ENCODE results near the gene ADAP2.
"Not testable (repeated sequence)": the region's sequence is repeated elsewhere in the genome, so short reads cannot be mapped to it uniquely, and the experiment has no call there.

Gene ADAP2

GRCh38 chr17:30969989-30970830 lies 48.5 kb downstream of the ADAP2 start:
- POLR2A ChIA-PET = interaction anchor here (0.6 to 2.1 kb wide), 15 partner anchors 9 to 139 kb away, joined by 3 to 16 read pairs (median 4); partner anchors contain the start of genes ATAD5, NF1 and TEFM
- no peak for DNase-seq (ENCODE audit: extremely low spot score)
- no peak for TF ChIP-seq SP1 (IDR thresholded peaks at IDR 0.05)
- TF ChIP-seq TARDBP (IDR thresholded peaks at IDR 0.05) = no peak
- no peak for TF ChIP-seq CTBP1 (IDR thresholded peaks at IDR 0.05; ENCODE audit: borderline replicate concordance)
- CTCF ChIA-PET = interaction anchor here (0.5 to 0.7 kb wide), 3 partner anchors 90 to 492 kb away, joined by 3 read pairs; no protein-coding TSS in a partner anchor

GRCh38 chr17:30970831-30971567 lies 49.3 kb downstream of the ADAP2 start, which contains the start of gene RNF135:
TSS of gene RNF135 (plus strand) at chr17:30971039. CDS start at chr17:30971074, 35 bp downstream.
- ChIA-PET POLR2A (interaction anchor here (0.6 to 2.1 kb wide), 16 partner anchors 10 to 139 kb away, joined by 3 to 16 read pairs (median 4); partner anchors contain the start of genes ATAD5, NF1 and TEFM), CTCF (interaction anchor here (0.5 to 0.7 kb wide), 2 partner anchors 91 to 491 kb away, joined by 3 read pairs; no protein-coding TSS in a partner anchor)
- DNase-seq (ENCODE audit: extremely low spot score) = peak; percentile 71
- no peak for TF ChIP-seq SP1 (IDR thresholded peaks at IDR 0.05)
- 0 out of 2 replicates have a peak, but pooled peaks have one; percentile 33 for TF ChIP-seq L3MBTL2 (conservative IDR thresholded peaks at IDR 0.05)

- ChIA-PET POLR2A (no interaction called here), CTCF (no interaction called here)
- DNase-seq (ENCODE audit: extremely low spot score) = no peak
- no peak for TF ChIP-seq TARDBP (IDR thresholded peaks at IDR 0.05)
- no peak for TF ChIP-seq SP1 (IDR thresholded peaks at IDR 0.05)
These were observed 53.5 kb downstream of the ADAP2 start for GRCh38 chr17:30975042-30975820.

GRCh38 chr17:30979919-30980318 lies 58.2 kb downstream of the ADAP2 start:
- POLR2A ChIA-PET; CTCF ChIA-PET; DNase-seq (ENCODE audit: extremely low spot score): not testable (repeated sequence)

GRCh38 chr17:30981531-30982519 lies 60.1 kb downstream of the ADAP2 start:
- ChIA-PET CTCF (no interaction called here), POLR2A (no interaction called here)
- TF ChIP-seq FOXA1 (IDR thresholded peaks at IDR 0.05) (no peak), SUZ12 (IDR thresholded peaks at IDR 0.05) (no peak), ELF4 (IDR thresholded peaks at IDR 0.05) (no peak), ZNF384 (IDR thresholded peaks at IDR 0.05) (no peak), TARDBP (IDR thresholded peaks at IDR 0.05) (no peak), ARNT (IDR thresholded peaks at IDR 0.05) (no peak), BHLHE40 (IDR thresholded peaks at IDR 0.05; ENCODE audit: borderline replicate concordance) (no peak), FOXM1 (IDR thresholded peaks at IDR 0.05; ENCODE audit: borderline replicate concordance) (no peak), LEF1 (IDR thresholded peaks at IDR 0.05; ENCODE audit: borderline replicate concordance) (no peak), SP1 (IDR thresholded peaks at IDR 0.05) (no peak)
- DNase-seq (ENCODE audit: extremely low spot score) = no peak

GRCh38 chr17:30982855-30983254 lies 61.1 kb downstream of the ADAP2 start:
- no peak for DNase-seq (ENCODE audit: extremely low spot score)
- TF ChIP-seq ARNT (IDR thresholded peaks at IDR 0.05) = no peak
- TF ChIP-seq BHLHE40 (IDR thresholded peaks at IDR 0.05; ENCODE audit: borderline replicate concordance) = no peak
- TF ChIP-seq L3MBTL2 (conservative IDR thresholded peaks at IDR 0.05) = no peak
- TF ChIP-seq SUZ12 (IDR thresholded peaks at IDR 0.05) = no peak
- no peak for TF ChIP-seq FOXM1 (IDR thresholded peaks at IDR 0.05; ENCODE audit: borderline replicate concordance)
- TF ChIP-seq TARDBP (IDR thresholded peaks at IDR 0.05) = no peak
- TF ChIP-seq CTBP1 (IDR thresholded peaks at IDR 0.05; ENCODE audit: borderline replicate concordance) = no peak
- TF ChIP-seq HDGF (IDR thresholded peaks at IDR 0.05; ENCODE audit: borderline replicate concordance) = no peak
- TF ChIP-seq SP1 (IDR thresholded peaks at IDR 0.05) = no peak
- TF ChIP-seq NFRKB (IDR thresholded peaks at IDR 0.05) = no peak
- TF ChIP-seq ZNF384 (IDR thresholded peaks at IDR 0.05) = no peak
- TF ChIP-seq FOXK2 (IDR thresholded peaks at IDR 0.05) = no peak
- no peak for TF ChIP-seq LEF1 (IDR thresholded peaks at IDR 0.05; ENCODE audit: borderline replicate concordance)
- TF ChIP-seq ELF4 (IDR thresholded peaks at IDR 0.05) = no peak
- TF ChIP-seq FOXA1 (IDR thresholded peaks at IDR 0.05) = no peak
- TF ChIP-seq PKNOX1 (IDR thresholded peaks at IDR 0.05) = no peak
- CTCF ChIA-PET = no interaction called here
- POLR2A ChIA-PET = interaction anchor here (3.8 kb wide), 1 partner anchor 12 kb away, joined by 12 read pairs; the partner anchor contains the start of gene RNF135

Data from HEK293T (cell line).